ENCODE results near the gene POMGNT1.

Gene POMGNT1

DNA sequence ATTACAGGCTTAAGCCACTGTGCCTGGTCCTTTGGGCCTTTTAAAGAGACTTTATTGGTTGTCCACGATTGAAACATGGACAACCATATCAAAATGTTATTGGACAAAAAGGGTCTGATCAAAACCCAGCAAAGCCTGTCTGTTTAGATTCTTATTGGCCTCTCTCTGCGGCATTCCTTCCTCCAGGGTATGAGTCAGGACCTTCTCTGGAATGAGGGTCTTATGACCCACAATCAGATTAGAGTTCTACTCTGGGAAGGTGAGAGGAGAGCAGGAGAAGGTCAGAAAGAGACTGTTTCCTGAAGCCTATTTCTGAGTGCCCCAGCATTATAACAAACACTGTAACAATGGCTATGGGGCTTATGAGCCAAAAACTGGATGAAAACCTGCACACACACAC, 12.8 kb upstream of the POMGNT1 start:
- no peak for DNase-seq (ENCODE audit: extremely low read depth in 1 of 2, low read depth in 1 of 2)

DNA sequence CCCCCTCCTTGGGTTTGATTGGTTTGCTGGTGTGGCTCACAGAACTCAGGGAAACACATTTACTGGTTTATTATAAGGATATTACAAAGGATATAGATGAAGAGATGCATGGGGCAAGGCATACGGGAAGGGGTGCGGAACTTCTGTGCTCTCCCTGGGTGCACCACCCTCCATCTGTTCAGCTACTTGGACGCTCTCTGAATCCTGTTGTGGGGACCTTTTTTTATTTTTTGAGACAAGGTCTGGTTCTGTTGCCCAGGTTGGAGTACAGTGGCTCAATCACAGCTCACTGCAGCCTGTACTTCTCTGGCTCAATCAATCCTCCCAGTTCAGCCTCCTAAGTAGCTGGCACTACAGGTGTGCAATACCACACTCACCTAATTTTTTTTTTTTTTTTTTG, 12.3 kb upstream of the POMGNT1 start:
- no peak for DNase-seq (ENCODE audit: extremely low read depth in 1 of 2, low read depth in 1 of 2)

DNA sequence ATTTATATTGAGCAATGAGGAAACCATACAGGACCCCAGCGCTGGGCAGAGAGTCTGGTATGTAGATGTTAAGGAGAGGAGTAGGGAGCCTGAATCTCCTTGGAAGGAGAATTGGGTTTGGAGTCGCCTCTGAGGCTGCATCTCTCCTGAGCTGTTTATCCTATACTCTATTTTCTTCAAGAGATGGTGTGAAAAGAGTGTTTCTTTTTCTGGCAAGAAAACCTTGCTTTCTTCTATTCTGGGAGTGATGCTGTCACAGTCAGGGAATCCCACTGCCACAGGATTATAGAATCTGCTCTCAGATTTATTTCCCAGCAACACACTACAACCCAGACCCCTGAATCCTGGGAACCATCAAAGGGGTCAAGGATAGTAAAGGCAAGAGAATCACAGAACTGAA, 8.2 kb upstream of the POMGNT1 start:
- DNase-seq (ENCODE audit: extremely low read depth in 1 of 2, low read depth in 1 of 2): no peak

DNA sequence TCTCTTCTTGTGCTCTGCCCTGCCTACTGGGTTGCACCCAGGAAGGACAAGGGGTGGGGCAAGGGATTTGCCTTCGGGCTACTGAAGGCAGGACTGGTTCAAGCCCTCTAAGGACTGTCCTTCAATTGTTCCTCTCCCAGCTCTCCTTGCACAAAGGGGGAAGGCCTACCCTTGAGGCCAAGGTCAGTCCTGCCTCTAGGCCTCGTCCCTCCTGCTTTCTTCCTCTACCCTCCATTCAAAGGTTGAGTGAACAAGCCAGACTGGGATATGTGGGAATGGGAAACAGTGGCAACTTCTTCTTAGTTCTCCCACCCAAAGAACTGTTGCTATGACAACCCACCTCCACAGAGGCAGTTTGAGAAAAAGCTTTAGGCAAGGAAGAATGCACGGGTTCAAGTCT, 7.6 kb upstream of the POMGNT1 start:
- DNase-seq (ENCODE audit: extremely low read depth in 1 of 2, low read depth in 1 of 2): no peak

DNA sequence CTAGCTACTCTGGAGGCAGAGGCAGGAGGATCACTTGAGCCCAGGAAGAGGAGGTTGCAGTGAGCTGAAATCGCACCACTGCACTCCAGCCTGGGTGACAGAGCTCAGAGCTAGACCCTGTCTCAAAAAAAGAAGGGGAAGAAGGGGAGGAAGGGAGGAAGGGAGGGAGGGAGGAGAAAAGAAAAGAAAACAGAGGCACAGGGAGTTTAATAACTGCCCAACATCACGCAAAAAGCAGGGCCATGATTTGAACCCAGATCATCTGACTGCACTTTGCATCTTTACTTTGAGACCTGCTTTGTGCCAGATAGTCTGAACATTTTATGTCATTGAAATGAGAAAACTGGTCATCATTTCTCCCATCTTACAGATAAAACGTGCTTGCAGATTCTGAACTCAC, 6.9 kb upstream of the POMGNT1 start:
- no peak for DNase-seq (ENCODE audit: extremely low read depth in 1 of 2, low read depth in 1 of 2)

DNA sequence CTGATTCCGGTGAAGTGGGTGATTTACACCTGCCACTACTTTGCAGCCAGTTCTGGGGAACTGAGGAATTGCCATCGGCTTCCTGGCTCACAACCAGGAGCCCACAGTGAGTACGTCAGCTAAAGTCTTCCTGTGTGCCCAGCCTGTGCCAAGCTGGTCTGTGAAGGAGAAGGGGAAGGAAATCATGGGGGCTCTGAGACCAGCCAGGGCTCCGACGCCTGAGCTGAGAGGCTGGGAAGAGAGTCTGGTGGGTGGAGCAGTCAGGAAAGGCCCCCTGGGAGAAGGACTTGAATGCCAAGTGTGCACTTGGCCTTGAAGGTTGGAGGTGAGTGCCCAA, 6.1 kb upstream of the POMGNT1 start:
- DNase-seq (ENCODE audit: extremely low read depth in 1 of 2, low read depth in 1 of 2): no peak

DNA sequence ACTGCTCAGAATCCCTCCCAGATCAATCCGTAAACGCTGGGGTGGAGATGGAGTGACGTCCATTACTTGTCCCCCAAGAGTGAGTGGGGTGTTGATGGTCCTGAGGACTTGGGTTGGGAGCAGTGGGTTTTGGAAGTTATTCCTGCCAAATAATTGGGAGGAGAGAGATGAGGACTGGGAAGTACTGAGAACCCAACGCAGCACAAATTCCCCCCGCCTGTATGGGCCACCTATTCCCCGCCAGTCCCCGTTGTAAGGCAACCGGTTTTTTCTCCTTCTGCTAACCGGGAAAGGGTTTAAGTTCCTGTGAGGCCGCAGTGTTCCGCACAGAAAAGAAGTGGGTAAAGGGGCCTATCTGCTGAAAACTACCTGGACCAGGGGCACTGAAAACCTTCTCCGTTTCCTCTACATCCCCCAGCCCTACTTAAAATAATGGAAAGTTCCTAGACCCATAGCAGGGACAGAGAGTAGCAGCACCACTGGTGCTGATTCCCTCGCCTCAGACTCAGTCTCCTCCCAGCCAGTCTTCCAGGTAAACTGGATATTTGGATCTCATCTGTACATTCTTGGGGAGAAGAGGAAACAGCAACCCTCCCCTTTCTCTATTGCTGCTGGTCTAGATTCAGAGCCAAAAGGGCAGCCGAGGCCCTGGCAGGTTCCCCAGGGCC, 5.6 kb upstream of the POMGNT1 start:
- DNase-seq (ENCODE audit: extremely low read depth in 1 of 2, low read depth in 1 of 2): no peak

DNA sequence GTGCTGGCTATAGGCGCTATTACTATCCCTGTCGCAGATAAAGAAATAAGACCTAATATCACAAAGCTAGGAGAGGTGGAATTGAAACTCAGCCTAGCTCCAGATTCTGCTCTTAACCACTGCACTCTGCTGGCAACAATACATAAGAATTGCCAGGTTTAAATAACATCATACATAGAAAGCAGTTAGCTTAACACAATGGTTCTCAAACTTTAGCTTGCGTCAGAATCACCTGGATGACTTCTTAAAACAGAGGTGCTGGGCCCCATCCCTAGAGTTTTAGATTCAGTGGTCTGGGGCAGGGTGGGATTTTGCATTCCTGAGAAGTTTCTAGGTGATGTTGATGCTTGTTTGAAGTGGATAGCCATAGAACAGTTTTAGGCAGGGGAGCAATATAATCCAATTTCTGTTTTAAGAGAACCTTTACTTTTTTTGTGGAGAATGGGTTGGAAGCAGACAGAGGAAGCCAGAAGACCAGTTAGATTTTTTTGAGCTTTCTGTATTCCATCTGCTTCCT, 1.1 kb upstream of the POMGNT1 start:
- DNase-seq (ENCODE audit: extremely low read depth in 1 of 2, low read depth in 1 of 2): no peak

DNA sequence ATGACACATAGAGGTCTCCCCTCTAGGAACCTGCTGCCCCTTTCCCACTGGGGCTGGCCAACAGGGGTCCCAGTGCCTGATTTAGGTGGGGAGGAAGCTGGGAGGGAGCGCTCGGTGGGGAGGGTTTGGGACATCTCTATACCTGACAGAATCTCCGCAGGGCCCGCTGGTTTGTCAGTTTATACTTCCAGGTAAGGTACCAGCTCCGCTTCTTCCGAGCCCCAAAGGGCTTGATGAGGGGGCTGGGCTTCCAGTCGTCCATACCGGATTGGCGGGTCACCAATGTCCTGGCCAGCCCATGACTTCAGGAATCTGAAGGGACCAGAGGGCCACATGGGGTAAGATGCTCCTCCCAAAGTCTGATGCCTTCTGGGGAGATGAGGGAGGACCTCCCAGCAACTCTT, 672 bp downstream of the POMGNT1 start:
- DNase-seq (ENCODE audit: extremely low read depth in 1 of 2, low read depth in 1 of 2): no peak

DNA sequence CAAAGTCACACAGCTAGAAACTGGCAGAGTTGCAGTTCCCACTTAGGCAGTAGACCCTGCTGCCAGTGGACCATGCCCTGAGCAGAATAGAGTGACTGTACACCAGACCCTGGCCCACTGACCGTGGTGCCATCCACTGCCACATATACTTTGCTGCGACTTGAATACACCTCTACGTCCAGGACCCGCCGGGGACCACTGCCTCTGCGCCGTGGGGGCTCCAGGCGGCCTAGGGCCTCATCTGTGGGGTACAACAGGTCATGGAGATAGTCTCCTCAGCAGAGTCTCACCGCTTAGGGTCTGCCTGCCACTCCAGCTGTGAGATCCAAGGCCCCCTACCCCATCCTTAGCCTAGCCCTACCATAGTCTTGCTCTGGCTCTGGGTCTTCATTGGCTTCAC, 1.6 kb downstream of the POMGNT1 start:
- DNase-seq (ENCODE audit: extremely low read depth in 1 of 2, low read depth in 1 of 2): no peak

DNA sequence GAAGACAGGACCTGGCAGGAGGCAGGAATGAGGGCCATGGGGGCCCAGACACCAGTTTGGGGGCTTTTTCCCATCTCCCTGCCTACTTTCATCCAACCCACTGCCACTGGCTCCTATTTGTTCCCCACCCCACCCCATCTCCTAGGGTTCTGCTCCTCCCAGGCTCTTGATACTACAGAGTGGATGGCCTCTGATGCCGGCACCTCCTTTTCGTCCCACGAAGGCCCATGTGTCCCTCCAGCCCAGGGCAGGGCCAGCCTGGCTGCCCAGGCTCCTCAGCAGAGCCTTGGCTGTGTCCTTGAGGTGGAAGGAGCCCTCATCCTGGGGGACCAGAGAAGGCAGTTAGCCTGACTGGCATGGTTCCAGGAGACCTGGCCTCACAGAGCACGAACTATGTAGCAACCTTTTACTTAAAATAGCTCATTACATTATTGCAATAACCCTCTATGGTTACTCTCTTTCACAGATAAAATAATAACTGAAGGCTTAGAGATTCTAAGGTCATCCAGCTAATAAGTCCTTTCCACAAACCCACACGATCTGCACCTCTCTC, 3.5 kb downstream of the POMGNT1 start:
- no peak for DNase-seq (ENCODE audit: extremely low read depth in 1 of 2, low read depth in 1 of 2)

DNA sequence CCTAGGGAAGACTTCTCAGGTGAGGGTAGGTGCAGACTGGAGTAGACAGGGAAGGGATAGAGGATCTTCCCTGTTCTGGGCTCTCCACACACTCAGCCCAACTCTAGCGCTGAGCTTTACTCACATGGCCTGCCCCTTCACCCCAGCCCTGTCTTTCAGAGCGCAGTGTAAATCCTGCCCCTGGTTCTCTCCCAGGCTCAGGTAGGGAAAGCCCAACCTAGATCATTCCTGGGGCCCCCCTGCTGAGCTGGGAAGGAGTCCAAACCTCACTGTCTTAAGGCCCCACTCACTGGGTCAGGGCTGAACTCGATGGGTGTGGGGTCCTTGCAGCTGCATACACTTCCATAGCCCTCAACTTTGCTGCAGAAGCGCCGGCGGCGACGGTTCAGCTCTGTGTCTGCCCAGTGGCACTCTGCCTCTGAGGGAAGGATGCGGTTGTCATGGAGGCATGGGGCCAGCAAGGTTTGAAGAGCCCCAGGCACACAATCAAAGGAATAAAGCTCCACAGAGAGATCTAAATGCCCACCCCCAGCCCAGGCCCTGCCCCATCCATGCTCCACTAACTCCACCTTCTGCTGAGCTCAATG, 4.2 kb downstream of the POMGNT1 start:
- DNase-seq (ENCODE audit: extremely low read depth in 1 of 2, low read depth in 1 of 2): no peak

DNA sequence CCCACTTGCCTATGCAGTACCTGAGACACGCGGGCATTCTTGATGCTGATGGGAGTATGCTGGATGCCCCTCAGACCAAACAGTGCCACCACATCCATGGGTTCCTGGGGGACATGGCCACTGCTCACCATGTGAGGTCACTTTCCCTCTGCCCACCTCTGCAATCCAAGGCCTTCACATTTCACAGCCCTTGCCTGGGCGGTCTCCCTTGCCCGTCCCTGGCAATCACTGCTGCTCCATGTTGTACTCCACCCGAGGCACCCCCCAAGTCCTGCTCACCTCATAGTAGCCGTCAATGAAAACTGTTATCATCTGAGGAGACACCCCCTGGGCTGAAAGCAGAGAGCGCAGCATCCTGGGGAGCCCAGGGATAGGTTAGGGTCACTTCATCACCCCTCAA, 4.9 kb downstream of the POMGNT1 start:
- DNase-seq (ENCODE audit: extremely low read depth in 1 of 2, low read depth in 1 of 2): no peak

DNA sequence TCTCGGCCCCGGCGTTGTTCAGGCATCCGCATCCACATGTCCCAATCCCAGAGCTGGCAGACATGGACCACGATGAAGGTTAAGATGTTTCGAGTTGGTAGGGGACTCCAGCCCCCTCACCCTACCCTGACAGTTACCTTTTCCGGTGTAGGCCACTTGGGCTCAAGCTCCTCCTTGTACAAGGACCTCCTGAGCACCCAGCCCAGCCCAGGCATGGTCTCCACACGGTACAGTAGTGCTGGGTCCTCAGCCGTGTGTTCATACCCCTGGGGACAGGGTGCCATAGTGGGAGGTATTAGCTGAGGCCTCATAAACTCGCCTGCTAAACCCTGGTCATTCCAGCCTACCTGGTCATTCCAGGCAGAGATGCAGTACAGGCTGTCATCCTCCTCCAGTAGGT, 6.1 kb downstream of the POMGNT1 start:
- no peak for DNase-seq (ENCODE audit: extremely low read depth in 1 of 2, low read depth in 1 of 2)

DNA sequence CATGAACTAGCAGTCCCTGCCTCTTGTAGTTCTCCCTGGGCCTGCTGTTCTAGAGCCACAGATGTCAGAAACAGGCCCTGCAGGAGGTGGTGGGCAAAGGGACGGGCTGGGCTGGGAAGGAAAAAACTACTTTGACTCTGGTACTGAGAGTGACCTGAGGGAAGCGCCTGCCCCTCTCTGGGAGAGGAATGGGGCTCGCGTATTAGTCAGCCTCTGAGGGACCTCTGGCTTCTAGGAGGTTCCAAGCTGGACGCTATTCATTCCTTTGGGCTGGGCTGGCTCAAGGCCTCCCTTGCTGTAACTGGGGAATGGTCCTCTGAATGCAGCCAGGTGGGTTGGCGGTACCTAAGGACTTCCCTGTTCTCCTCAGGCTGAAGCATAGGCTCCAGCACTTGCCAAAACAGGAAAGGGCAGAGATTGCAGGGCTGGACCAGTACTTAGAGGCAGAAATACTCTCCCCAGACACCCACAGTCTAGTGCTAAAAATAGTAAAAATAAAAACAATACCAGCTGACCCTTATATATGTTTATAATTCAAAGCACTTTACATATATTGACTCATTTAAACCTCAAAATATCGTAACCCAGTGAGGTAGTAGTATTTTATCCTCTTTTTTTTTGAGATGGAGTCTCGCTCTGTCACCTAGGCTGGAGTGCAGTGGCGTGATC, 7.1 kb downstream of the POMGNT1 start:
- DNase-seq (ENCODE audit: extremely low read depth in 1 of 2, low read depth in 1 of 2): no peak

DNA sequence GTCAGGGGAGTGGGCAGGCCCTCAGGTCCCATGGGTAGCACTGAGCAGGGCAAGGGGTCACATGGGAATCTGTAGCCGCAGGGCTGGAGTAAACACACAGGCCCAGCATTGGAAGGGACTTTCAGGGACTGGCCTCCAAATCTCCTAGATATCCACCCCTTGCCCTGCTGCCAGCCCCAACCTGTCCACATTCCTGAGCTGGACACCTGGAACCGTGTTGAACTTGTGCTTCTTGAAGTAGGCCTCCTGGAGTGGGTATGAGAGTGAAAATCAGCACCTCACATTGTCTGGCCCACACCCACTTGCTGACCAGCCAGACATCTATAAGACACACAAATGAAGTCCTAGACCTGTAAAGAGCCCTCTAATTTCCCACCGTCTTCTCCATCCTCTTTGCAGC, 7.7 kb downstream of the POMGNT1 start:
- DNase-seq (ENCODE audit: extremely low read depth in 1 of 2, low read depth in 1 of 2): no peak

DNA sequence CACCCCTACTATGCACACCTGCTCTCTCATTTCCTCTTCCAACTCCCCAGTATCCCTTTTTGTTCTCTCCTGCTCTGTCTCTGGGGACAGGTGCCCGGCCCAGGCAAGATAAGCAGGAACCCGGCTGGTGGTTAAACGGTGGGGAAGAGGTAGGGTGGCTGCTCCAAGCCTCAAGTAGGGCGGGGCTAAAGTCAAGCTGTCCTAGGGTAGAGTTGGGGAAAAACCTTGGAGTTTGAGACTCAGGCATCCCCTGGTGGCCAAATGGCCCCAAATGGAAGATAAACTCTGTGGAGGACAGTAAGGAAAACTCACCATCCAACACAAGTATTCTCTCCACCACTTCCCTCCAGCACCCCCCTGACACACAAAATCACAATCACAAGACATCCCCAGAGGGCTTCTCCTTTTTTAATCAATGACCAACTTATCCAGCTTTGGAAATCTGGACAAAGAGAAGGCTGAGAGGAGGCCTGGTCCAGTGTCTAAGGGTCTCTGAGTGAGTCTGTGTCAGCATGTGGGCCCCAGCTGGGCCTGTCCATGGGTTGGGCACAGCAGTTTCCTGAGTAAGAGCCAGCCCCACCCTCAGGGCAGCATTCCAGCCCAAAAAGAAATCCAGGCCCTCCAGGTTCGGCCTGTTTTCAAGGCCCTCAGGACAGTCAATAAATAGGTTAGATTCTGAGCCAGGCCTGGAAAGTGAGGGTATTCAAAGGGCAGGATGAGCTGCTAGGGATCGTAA, 9.8 kb downstream of the POMGNT1 start:
- no peak for DNase-seq (ENCODE audit: extremely low read depth in 1 of 2, low read depth in 1 of 2)

DNA sequence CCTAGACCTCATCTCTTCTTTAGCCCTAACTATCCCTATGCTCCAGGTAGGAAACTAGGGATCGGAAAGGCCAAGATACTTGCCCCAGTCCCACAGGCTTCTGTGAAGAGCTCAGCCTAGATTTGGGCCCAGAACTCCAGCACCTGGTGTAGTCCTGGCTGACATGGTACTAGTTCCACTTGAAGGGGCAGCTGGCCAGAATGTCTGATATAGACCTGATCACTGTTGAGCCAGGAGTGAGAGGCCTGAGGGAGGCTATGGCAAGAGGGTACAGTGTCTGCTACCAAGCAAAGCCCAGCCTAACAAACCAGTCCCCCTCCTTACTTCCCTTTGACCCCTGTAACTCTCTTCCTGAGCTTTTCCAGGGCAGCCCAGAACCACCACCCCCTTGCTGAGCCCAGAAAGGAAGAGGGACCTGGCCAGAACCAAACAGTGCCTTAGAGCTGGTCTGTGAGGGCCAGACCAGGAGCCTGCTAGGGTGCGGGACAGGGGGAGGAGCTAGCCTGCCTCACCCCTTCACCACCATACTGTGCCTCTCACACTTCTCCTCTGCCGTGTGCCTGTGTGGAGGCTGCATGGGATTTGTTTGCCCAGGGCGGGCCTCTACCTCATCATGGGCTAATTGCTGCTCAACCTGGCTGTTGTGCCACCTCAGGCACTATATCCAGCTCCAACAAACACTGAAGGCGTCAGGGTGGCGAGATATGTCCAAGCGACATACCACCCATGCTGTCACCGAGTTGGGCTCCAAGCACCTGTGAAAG, 10.9 kb downstream of the POMGNT1 start:
- DNase-seq (ENCODE audit: extremely low read depth in 1 of 2, low read depth in 1 of 2): no peak

DNA sequence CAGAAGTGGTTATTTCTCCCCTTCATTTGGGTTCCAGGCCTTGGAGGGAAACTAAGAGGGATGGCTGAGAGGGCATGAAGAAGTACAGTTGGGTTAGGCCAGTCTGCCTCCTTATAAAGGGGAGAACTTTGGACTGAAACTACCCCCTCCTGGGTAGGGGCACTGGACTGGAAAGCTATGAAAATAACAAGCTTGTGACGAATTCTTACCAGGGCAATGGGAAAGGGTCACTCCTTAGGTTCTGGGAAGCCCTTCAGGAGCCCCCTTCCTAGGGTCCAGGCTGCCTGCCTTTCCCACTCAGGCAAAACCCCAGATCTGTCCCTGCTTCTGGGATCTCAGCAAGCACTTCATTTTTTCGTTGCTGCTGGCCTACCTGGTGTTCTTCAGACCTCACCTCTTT, 12.2 kb downstream of the POMGNT1 start:
- no peak for DNase-seq (ENCODE audit: extremely low read depth in 1 of 2, low read depth in 1 of 2)

DNA sequence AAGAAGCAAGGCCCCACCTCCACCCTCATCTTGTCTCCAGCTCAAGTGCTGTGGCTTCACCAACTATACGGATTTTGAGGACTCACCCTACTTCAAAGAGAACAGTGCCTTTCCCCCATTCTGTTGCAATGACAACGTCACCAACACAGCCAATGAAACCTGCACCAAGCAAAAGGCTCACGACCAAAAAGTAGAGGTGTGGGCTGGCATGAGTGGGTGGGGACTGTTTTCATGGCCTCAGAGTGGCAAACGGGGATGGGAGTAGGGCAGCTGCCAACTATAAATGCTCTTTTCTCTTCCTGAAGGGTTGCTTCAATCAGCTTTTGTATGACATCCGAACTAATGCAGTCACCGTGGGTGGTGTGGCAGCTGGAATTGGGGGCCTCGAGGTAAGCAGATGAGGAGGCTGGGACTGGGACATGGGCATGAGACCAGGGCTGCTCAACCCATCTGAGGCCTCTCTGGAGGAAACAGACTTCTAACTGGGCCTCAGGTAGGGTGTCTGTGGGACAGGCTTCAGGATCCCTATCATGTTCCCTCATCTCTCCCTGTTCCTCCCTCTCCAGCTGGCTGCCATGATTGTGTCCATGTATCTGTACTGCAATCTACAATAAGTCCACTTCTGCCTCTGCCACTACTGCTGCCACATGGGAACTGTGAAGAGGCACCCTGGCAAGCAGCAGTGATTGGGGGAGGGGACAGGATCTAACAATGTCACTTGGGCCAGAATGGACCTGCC, 13.1 kb downstream of the POMGNT1 start:
- peak in 1 of 2 donors; percentile 72 for DNase-seq (ENCODE audit: extremely low read depth in 1 of 2, low read depth in 1 of 2)

Measured in stimulated activated CD8-positive, alpha-beta memory T cell treated with anti-CD3 and anti-CD28 coated beads, Interleukin-7, amount 100 ng/mL, for 48 hours (primary cell).